Heart right ventricle (tissue), 16 donors: ENCODE results near the gene KCTD4. TPM values are rescaled to one million over a fixed set of nuclear protein-coding genes. Genes with fewer than 3 reads are reported as not detected.

Experiments used
- ATAC-seq, 8 donors: fragments of 200-7000 bp; cut with Tn5 transposase; one replicate each; pipeline ENCODE4 v1.9.1; 2020; ENCODE audit warnings: mild to moderate bottlenecking in 8 of 8, moderate library complexity in 8 of 8, moderate number of reproducible peaks in 1 of 8
- DNase-seq, 2 donors: peaks; one replicate each; pipeline ENCODE4 v3.0.0-alpha.2; 2020
- H3K27ac ChIP-seq, 10 donors: fragments of 200-600 bp; sonication (generic) in 2 of 10; one replicate each; pipeline versions ENCODE4 v1.5.0 to v1.8.0; 2020 to 2022; ENCODE audit warnings: mild to moderate bottlenecking in 3 of 10
- H3K27me3 ChIP-seq, 7 donors: fragments of 200-600 bp; one replicate each; pipeline ENCODE4 v1.8.0; 2021 to 2022; ENCODE audit warnings: mild to moderate bottlenecking in 2 of 7
- H3K36me3 ChIP-seq, 9 donors: fragments of 200-600 bp; sonication (generic) in 1 of 9; one replicate each; pipeline versions ENCODE4 v1.5.0 to v1.8.0; 2020 to 2022; ENCODE audit warnings: mild to moderate bottlenecking in 2 of 9
- H3K4me1 ChIP-seq, 9 donors: fragments of 200-600 bp; sonication (generic) in 1 of 9; one replicate each; pipeline versions ENCODE4 v1.5.0 to v1.8.0; 2020 to 2022; ENCODE audit warnings: mild to moderate bottlenecking in 4 of 9
- H3K4me3 ChIP-seq, 10 donors: fragments of 200-600 bp; sonication (generic) in 2 of 10; one replicate each; pipeline versions ENCODE4 v1.5.0 to v1.8.0; 2020 to 2022; ENCODE audit warnings: mild to moderate bottlenecking in 7 of 10, moderate library complexity in 2 of 10
- H3K9me3 ChIP-seq, 11 donors: fragments of 200-600 bp in 10 of 11; sonication (generic) in 2 of 11; one replicate each; pipeline versions ENCODE4 v1.5.0 to v1.8.0; 2013 to 2022; ENCODE audit warnings: mild to moderate bottlenecking in 2 of 11, control low read depth in 1 of 11, moderate library complexity in 1 of 11
- CTCF ChIP-seq, 9 donors: fragments of 200-600 bp; sonication (generic) in 2 of 9; IDR thresholded peaks; one replicate each; pipeline versions ENCODE4 v1.5.0 to v1.8.0; 2021 to 2022; ENCODE audit warnings: antibody characterized with exemption in 9 of 9, mild to moderate bottlenecking in 5 of 9, moderate library complexity in 1 of 9
- WGBS, 2 donors: extraction: QIAGEN DNeasy Blood & Tissue Kit; methylation state at CpG; one replicate each; pipeline ENCODE4 v1.1.7; 2013; ENCODE audit warnings: inconsistent platforms in 1 of 2; 5-methylcytosine and 5-hydroxymethylcytosine counted together
- intact Hi-C, 10 donors: fragments of 100-400 bp; cut with DNase I; formaldehyde crosslinking; loops; one replicate each; pipeline versions ENCODE4 v1.11.1 to v1.14.2; 2022
- polyA plus RNA-seq, 2 donors: library from polyadenylated mRNA; stranded (reverse); fragments of 200-250 nt; gene quantifications; one replicate each; pipeline ENCODE4 v1.2.3, GENCODE V29; 2013
- total RNA-seq, 10 donors: library from RNA; stranded (reverse); fragmentation: NEBNext Ultra II Directional in 3 of 10; extraction: Animal tissue kit (Norgen Biotek cat#: 25700) in 3 of 10; gene quantifications; one replicate each; pipeline versions ENCODE4 v1.2.1 to v1.2.4, GENCODE V29; 2021 to 2023
- donor health status: Arrhythmogenic right ventricular cardiomyopathy.
- donor health status: ischemic (EF 13 %, LVEDD 7.1; RV severe dilation, severe dysfunction).
- donor health status: healthy with polysubstance abuse.
- donor health status: DM: no; HTN: yes; CAD: no.
- donor health status: DM: no; HTN: no; CAD: no.
- donor health status: ischemic (EF 25% LVEDD 6.9; RV normal size, moderate dysfunction).
- donor health status: ischemic (EF 25% LVEDD 5.7; RV mildly dilated, moderate dysfunction).
- donor health status: healthy.
- donor health status: DM: yes; HTN: yes; CAD: no.
- donor health status: Ischemic cardiomyopathy.
- donor health status: ischemic (EF 35%, LVEDD 5.7; RV mildly dilated, moderate dysfunction).
- donor health status: nonischemic (EF 11% LVEDD 7.7; RV severe dilation, severe dysfunction).
- donor health status: DM: yes; HTN: yes; CAD: no.
- donor health status: PGD.
- donor health status: ischemic (EF 29% LVEDD 5.4; RV normal size, mild dysfunction).
- donor health status: nonischemic (EF 23%, LVEDD 6.1; RV moderate dilation, normal function).

KCTD4 gene
- total and polyA plus RNA-seq, 12 donors = 0.01 to 0.16 (median 0.15) TPM; not detected in 9

DNA sequence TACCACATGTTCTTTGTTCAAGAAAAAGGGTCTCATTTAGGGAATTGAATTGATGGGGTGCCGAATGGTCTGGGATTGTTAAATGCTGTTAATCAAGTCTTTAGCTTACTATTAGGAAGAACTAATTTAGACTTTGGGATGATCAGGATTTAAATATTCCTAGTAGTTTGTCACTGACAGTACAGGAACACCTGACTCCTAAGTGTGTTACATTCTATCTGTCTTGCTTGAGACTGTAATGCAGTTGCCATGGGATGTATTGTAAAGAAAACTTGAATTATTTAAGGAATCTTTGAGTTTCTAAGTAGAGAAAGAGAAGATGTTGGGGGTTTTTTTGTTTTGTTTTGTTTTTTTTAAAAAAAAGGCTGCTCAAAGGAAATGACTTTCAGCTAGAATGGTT is 17.8 kb upstream of the KCTD4 start:
- H3K27ac ChIP-seq = peak overlapping the region in 1 of 10 donors; percentile 5
- H3K9me3 ChIP-seq = no peaks in the 10 kb centered on the region
- peaks cover 0 to 31% (median 21%) of the 10 kb centered on the region in 9 donors for H3K4me1 ChIP-seq
- no peaks in the 10 kb centered on the region for H3K36me3 ChIP-seq
- H3K27me3 ChIP-seq = no peaks in the 10 kb centered on the region
- TF ChIP-seq CTCF (IDR thresholded peaks at IDR 0.05) = no peak
- intact Hi-C loops = no loop called here
- DNase-seq (no peak), ATAC-seq (no peak)
- WGBS, 2 donors = 96% methylated on average over 1 of the region's 1 CpG
- H3K4me3 ChIP-seq = no peak overlapping the region

GRCh38 chr13:45216193-45216592 is 15.3 kb upstream of the KCTD4 start:
- intact Hi-C loops = no loop called here
- Histone ChIP-seq H3K27me3 (no peaks in the 10 kb centered on the region), H3K36me3 (no peaks in the 10 kb centered on the region), H3K9me3 (no peaks in the 10 kb centered on the region), H3K4me3 (no peak overlapping the region), H3K27ac (no peak overlapping the region), H3K4me1 (peaks cover 0 to 31% (median 21%) of the 10 kb centered on the region in 9 donors)
- DNase-seq = no peak
- no peak for ATAC-seq
- WGBS, 2 donors = 93 to 94% methylated on average over 4 of the region's 4 CpGs
- no peak for TF ChIP-seq CTCF (IDR thresholded peaks at IDR 0.05)

- Histone ChIP-seq H3K27me3 (no peaks in the 10 kb centered on the region), H3K36me3 (peaks cover 0 to 4% (median 0%) of the 10 kb centered on the region in 9 donors), H3K9me3 (no peaks in the 10 kb centered on the region), H3K27ac (no peak overlapping the region), H3K4me3 (no peak overlapping the region), H3K4me1 (peaks cover 0 to 31% (median 21%) of the 10 kb centered on the region in 9 donors)
- WGBS, 2 donors = 91 to 95% methylated on average over 9 of the region's 9 CpGs
- TF ChIP-seq CTCF (IDR thresholded peaks at IDR 0.05) = no peak
- intact Hi-C loops = no loop called here
- ATAC-seq (no peak), DNase-seq (no peak)
These were observed 14.7 kb upstream of the KCTD4 start for GRCh38 chr13:45215392-45216077.

GRCh38 chr13:45209229-45209628 is 8.4 kb upstream of the KCTD4 start:
- no peak overlapping the region for H3K27ac ChIP-seq
- intact Hi-C loops = no loop called here

More at GRCh38 chr13:45209229-45209628, 8.4 kb upstream of the KCTD4 start:
- peaks cover 4 to 41% (median 23%) of the 10 kb centered on the region in 9 donors for H3K4me1 ChIP-seq
- no peak overlapping the region for H3K4me3 ChIP-seq
- no peak for DNase-seq
- no peaks in the 10 kb centered on the region for H3K9me3 ChIP-seq
- peaks cover 0 to 21% (median 0%) of the 10 kb centered on the region in 9 donors for H3K36me3 ChIP-seq
- no peak for TF ChIP-seq CTCF (IDR thresholded peaks at IDR 0.05)
- no peaks in the 10 kb centered on the region for H3K27me3 ChIP-seq
- ATAC-seq = no peak
